AG04449 (cell line): ENCODE data around the gene PIEZO2.

Source experiments
- CTCF ChIA-PET: fragments of 350-600 bp; formaldehyde crosslinking; extraction: SDS; loops from one replicate; lab custom pipeline; 2021; ENCODE audit warnings: antibody characterized with exemption; lab: Yijun Ruan, JAX
- POLR2A ChIA-PET: fragments of 400-600, 350-600 bp; formaldehyde crosslinking; extraction: SDS; loops from one replicate; lab custom pipeline; 2020; ENCODE audit warnings: antibody characterized with exemption, inconsistent platforms; lab: Yijun Ruan, JAX
- DNase-seq: peaks from one replicate; pipeline ENCODE4 v3.0.0-alpha.2; 2010; ENCODE audit warnings: low read depth, low spot score
- H3K4me3 ChIP-seq: 2 replicates; pipeline ENCODE4 v1.5.1; 2011; ENCODE audit warnings: low read depth, mild to moderate bottlenecking, control low read depth, low read length
- CTCF ChIP-seq: IDR thresholded peaks from one replicate; pipeline ENCODE4 v1.5.1; 2011; ENCODE audit warnings: mild to moderate bottlenecking, moderate library complexity, low read length, control low read depth, inconsistent platforms; ENCODE audit not compliant: insufficient read depth; ENCODE audit errors: missing control alignments

Gene PIEZO2

GRCh38 chr18:11105463-11105862, 43.9 kb downstream of the PIEZO2 start:
- ChIA-PET POLR2A (no interaction called here), CTCF (no interaction called here)

GRCh38 chr18:11104307-11104706, 45.1 kb downstream of the PIEZO2 start:
- POLR2A ChIA-PET: no interaction called here
- no peak for TF ChIP-seq CTCF
- DNase-seq: no peak
- no peak overlapping the region for H3K4me3 ChIP-seq
- CTCF ChIA-PET: interaction anchor here (1.3 kb wide), 1 partner anchor 64 kb away, joined by 4 read pairs; no protein-coding TSS in a partner anchor

More at GRCh38 chr18:11105463-11105862, 43.9 kb downstream of the PIEZO2 start:
- no peak overlapping the region for H3K4me3 ChIP-seq
- no peak for TF ChIP-seq CTCF
- DNase-seq: no peak

- no peak overlapping the region for H3K4me3 ChIP-seq
- CTCF ChIA-PET: interaction anchor here (0.6 kb wide), 1 partner anchor 17 kb away, joined by 3 read pairs; no protein-coding TSS in a partner anchor
- POLR2A ChIA-PET: no interaction called here
Observed at GRCh38 chr18:11096839-11097750, 52.3 kb downstream of the PIEZO2 start.

GRCh38 chr18:11096411-11096810, 53.0 kb downstream of the PIEZO2 start:
- no peak for DNase-seq
- CTCF ChIA-PET: interaction anchor here (0.6 to 1.8 kb wide), 2 partner anchors 18 to 457 kb away, joined by 3 to 6 read pairs; no protein-coding TSS in a partner anchor
- TF ChIP-seq CTCF: no peak
- H3K4me3 ChIP-seq: no peak overlapping the region
- POLR2A ChIA-PET: no interaction called here

More at GRCh38 chr18:11096839-11097750, 52.3 kb downstream of the PIEZO2 start:
- no peak for TF ChIP-seq CTCF
- no peak for DNase-seq

- CTCF ChIA-PET: interaction anchor here (0.6 to 1.8 kb wide), 2 partner anchors 18 to 458 kb away, joined by 3 to 6 read pairs; no protein-coding TSS in a partner anchor
- TF ChIP-seq CTCF: no peak
- H3K4me3 ChIP-seq: no peak overlapping the region
- POLR2A ChIA-PET: no interaction called here
- no peak for DNase-seq
Observed at GRCh38 chr18:11095674-11096293, 53.6 kb downstream of the PIEZO2 start.

GRCh38 chr18:11095211-11095610, 54.2 kb downstream of the PIEZO2 start:
- ChIA-PET CTCF (interaction anchor here (1.8 kb wide), 1 partner anchor 458 kb away, joined by 6 read pairs; no protein-coding TSS in a partner anchor), POLR2A (no interaction called here)
- TF ChIP-seq CTCF: no peak
- H3K4me3 ChIP-seq: no peak overlapping the region
- no peak for DNase-seq
